ENCODE results near the gene WDR20.

DNA sequence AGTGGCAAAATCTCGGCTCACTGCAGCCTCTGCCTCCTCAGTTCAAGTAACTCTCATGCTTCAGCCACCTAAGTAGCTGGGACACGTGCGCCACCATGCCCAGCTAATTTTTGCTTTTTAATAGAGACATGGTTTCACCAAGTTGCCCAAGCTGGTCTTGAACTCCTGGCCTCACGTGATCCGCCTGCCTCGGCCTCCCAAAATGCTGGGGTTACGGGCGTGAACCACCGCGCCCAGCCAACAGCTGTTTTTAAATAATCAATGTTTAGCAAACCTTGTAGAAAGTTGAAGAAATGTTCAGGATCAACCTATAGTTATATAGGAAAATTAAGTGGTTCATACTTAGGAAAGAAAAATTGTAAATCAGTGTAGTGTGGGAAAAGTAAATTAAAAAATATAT, 46.9 kb upstream of the WDR20 start:
- no peak for TF ChIP-seq POLR2AphosphoS5 (IDR thresholded peaks at IDR 0.05)
- TF ChIP-seq, protein P1, sequence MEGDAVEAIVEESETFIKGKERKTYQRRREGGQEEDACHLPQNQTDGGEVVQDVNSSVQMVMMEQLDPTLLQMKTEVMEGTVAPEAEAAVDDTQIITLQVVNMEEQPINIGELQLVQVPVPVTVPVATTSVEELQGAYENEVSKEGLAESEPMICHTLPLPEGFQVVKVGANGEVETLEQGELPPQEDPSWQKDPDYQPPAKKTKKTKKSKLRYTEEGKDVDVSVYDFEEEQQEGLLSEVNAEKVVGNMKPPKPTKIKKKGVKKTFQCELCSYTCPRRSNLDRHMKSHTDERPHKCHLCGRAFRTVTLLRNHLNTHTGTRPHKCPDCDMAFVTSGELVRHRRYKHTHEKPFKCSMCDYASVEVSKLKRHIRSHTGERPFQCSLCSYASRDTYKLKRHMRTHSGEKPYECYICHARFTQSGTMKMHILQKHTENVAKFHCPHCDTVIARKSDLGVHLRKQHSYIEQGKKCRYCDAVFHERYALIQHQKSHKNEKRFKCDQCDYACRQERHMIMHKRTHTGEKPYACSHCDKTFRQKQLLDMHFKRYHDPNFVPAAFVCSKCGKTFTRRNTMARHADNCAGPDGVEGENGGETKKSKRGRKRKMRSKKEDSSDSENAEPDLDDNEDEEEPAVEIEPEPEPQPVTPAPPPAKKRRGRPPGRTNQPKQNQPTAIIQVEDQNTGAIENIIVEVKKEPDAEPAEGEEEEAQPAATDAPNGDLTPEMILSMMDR (IDR thresholded peaks at IDR 0.05): no peak
